Measurements from ENCODE around the gene POLN.

POLN gene

GRCh38 chr4:2241410-2242353 lies at the start of gene POLN, which contains the start of gene HAUS3:
TSS of gene POLN (minus strand) at chr4:2242121. CDS start at chr4:2229231, 12,890 bp downstream.
TSS of gene HAUS3 (minus strand) at chr4:2242121. CDS start at chr4:2240946, 1,175 bp downstream.
- TF ChIP-seq CTCF (IDR thresholded peaks at IDR 0.05; ENCODE audit: borderline replicate concordance, control extremely low read depth, extremely low read depth, insufficient read depth, missing control alignments): no peak
- peak; percentile 100 for DNase-seq (ENCODE audit: low spot score)
- in situ Hi-C loops (cut with MboI; ENCODE audit: low sequenced_read_pairs, unreplicated experiment): no loop called here

- TF ChIP-seq CTCF (IDR thresholded peaks at IDR 0.05; ENCODE audit: borderline replicate concordance, control extremely low read depth, extremely low read depth, insufficient read depth, missing control alignments): no peak
- in situ Hi-C loops (cut with MboI; ENCODE audit: low sequenced_read_pairs, unreplicated experiment): no loop called here
- DNase-seq (ENCODE audit: low spot score): peak; percentile 67
Observed at GRCh38 chr4:2290974-2291704, 49.2 kb upstream of the POLN start.

- DNase-seq (ENCODE audit: low spot score): no peak
- in situ Hi-C loops (cut with MboI; ENCODE audit: low sequenced_read_pairs, unreplicated experiment): no loop called here
- TF ChIP-seq CTCF (IDR thresholded peaks at IDR 0.05; ENCODE audit: borderline replicate concordance, control extremely low read depth, extremely low read depth, insufficient read depth, missing control alignments): no peak
Observed at GRCh38 chr4:2290488-2290887, 48.6 kb upstream of the POLN start.

GRCh38 chr4:2289955-2290333 lies 48.0 kb upstream of the POLN start:
- no peak for TF ChIP-seq CTCF (IDR thresholded peaks at IDR 0.05; ENCODE audit: borderline replicate concordance, control extremely low read depth, extremely low read depth, insufficient read depth, missing control alignments)
- in situ Hi-C loops (cut with MboI; ENCODE audit: low sequenced_read_pairs, unreplicated experiment): no loop called here
- no peak for DNase-seq (ENCODE audit: low spot score)

- in situ Hi-C loops (cut with MboI; ENCODE audit: low sequenced_read_pairs, unreplicated experiment): no loop called here
- TF ChIP-seq CTCF (IDR thresholded peaks at IDR 0.05; ENCODE audit: borderline replicate concordance, control extremely low read depth, extremely low read depth, insufficient read depth, missing control alignments): no peak
- no peak for DNase-seq (ENCODE audit: low spot score)
Observed at GRCh38 chr4:2289311-2289954, 47.5 kb upstream of the POLN start.

GRCh38 chr4:2288051-2288541 lies 46.2 kb upstream of the POLN start:
- TF ChIP-seq CTCF (IDR thresholded peaks at IDR 0.05; ENCODE audit: borderline replicate concordance, control extremely low read depth, extremely low read depth, insufficient read depth, missing control alignments): no peak
- in situ Hi-C loops (cut with MboI; ENCODE audit: low sequenced_read_pairs, unreplicated experiment): no loop called here
- no peak for DNase-seq (ENCODE audit: low spot score)

All from GM13976 (cell line).